ENCODE measurements around the gene VSX1. TPM values are rescaled to one million over a fixed set of nuclear protein-coding genes. Genes with fewer than 3 reads are reported as not detected.

VSX1 gene
- total and polyA plus RNA-seq, 4 experiments from 2014 or later: not detected

DNA sequence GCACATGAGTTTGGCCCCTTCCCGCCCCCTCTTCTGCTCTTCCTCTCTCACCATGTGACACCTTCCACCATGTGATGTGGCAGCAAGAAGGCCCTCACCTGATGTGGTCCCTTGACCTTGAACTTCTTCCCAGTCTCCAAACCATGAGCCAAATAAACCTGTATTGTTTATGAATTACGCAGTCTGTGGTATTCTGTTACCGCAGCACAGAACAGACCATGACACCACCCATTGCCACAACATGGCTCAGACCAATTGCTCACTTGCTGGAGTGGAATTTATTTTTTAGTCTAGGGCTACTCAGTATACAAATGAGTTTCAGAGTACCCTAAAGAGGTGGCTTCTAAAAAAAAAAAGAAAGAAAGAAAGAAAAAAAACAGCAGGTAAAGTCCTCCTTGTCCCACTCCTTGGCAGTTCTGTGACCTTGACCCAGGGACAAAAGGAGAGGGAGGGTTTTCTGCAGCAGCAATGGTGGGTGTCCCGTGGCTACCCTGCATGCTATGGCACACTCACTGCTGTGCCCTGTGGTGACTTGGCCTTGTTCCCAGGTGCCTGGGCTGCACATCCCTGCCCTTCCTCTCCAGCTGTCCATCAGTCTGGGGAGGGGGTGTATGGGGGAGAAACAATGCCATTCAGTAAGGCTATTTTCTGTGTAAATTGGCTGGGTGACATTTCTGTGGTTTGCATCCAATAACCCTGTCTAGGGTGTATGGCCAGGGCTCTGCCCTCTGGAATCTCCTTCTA lies 5.4 kb upstream of the VSX1 start:
- intact Hi-C loops (cut with micrococcal nuclease): no loop called here
- H3K4me3 ChIP-seq (ENCODE audit: low read length in 2 of 2): no peak overlapping the region
- no peak overlapping the region for H3K27ac ChIP-seq (ENCODE audit: low read depth, low read length)
- H3K27me3 Mint-ChIP-seq: peaks cover 19 to 24% of the 10 kb centered on the region in 2 donors
- H3K4me1 Mint-ChIP-seq: peaks cover 34 to 63% (median 52%) of the 10 kb centered on the region in 4 donors
- H3K27me3 ChIP-seq (ENCODE audit: insufficient read depth, low read length): peaks cover 33% of the 10 kb centered on the region
- H3K4me1 ChIP-seq (ENCODE audit: insufficient read depth, low read length): peaks cover 53% of the 10 kb centered on the region
- ChIA-PET POLR2A (ENCODE audit: partially characterized antibody) (no interaction called here), CTCF (ENCODE audit: partially characterized antibody) (interaction anchor here (1.2 kb wide), 1 partner anchor 25 kb away, joined by 3 read pairs; no protein-coding TSS in a partner anchor)
- peak overlapping the region in 1 of 7 donors; percentile 30 for H3K27ac Mint-ChIP-seq
- H3K9me3 ChIP-seq (ENCODE audit: control insufficient read depth in 1 of 2, low read length in 2 of 2): no peaks in the 10 kb centered on the region
- no peaks in the 10 kb centered on the region for H3K36me3 Mint-ChIP-seq
- H3K4me3 Mint-ChIP-seq: no peak overlapping the region
- DNase-seq: no peak
- peaks cover 0 to 3% (median 0%) of the 10 kb centered on the region in 8 donors for H3K9me3 Mint-ChIP-seq
- H3K36me3 ChIP-seq (ENCODE audit: insufficient read depth, low read length): no peaks in the 10 kb centered on the region

GRCh38 chr20:25085756-25086495 lies 4.0 kb upstream of the VSX1 start:
- no peak overlapping the region for H3K4me3 ChIP-seq (ENCODE audit: low read length in 2 of 2)
- CTCF ChIA-PET (ENCODE audit: partially characterized antibody): interaction anchor here (1.2 kb wide), 1 partner anchor 24 kb away, joined by 3 read pairs; no protein-coding TSS in a partner anchor
- H3K9me3 ChIP-seq (ENCODE audit: control insufficient read depth in 1 of 2, low read length in 2 of 2): no peaks in the 10 kb centered on the region
- POLR2A ChIA-PET (ENCODE audit: partially characterized antibody): no interaction called here
- intact Hi-C loops (cut with micrococcal nuclease): no loop called here
- peak overlapping the region in 3 of 8 donors; percentile 39 to 55 (median 53) for H3K4me3 Mint-ChIP-seq
- peaks cover 0 to 3% (median 0%) of the 10 kb centered on the region in 8 donors for H3K9me3 Mint-ChIP-seq
- H3K4me1 Mint-ChIP-seq: peaks cover 21 to 56% (median 38%) of the 10 kb centered on the region in 4 donors
- no peak for DNase-seq
- no peak overlapping the region for H3K27ac ChIP-seq (ENCODE audit: low read depth, low read length)
- H3K36me3 ChIP-seq (ENCODE audit: insufficient read depth, low read length): no peaks in the 10 kb centered on the region
- H3K4me1 ChIP-seq (ENCODE audit: insufficient read depth, low read length): peaks cover 44% of the 10 kb centered on the region
- peak overlapping the region in 1 of 7 donors; percentile 36 for H3K27ac Mint-ChIP-seq
- peaks cover 0 to under 1% of the 10 kb centered on the region in 2 donors for H3K36me3 Mint-ChIP-seq
- peaks cover 23 to 30% of the 10 kb centered on the region in 2 donors for H3K27me3 Mint-ChIP-seq
- H3K27me3 ChIP-seq (ENCODE audit: insufficient read depth, low read length): peaks cover 36% of the 10 kb centered on the region

DNA sequence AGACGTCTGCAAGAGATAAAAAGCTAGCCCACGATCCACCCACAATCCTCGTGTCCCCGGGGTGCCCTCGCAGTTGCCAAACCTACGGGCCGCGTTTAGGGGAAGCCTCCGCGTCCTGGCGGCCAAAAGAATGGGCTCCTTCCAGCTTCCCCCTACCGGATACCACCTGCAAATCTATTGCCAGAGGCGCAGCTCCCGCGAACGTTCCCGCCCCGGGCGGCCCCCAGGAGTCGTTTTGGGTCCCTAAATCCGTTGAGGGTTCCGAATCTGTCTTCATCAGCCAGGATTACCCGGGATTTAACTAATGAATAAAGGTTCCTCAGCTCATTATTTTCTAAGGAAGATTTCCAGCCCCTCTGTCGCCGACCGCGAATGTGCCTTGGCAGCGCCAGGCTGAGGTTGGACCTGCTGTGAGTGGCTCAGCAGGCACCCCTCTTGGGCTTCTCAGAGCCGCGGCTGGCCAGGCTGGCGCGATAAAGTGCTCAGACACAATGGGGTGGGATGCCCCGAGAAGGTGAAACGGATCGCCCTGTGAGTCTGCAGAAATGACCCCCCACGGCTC lies 2.8 kb upstream of the VSX1 start:
- Histone ChIP-seq H3K9me3 (ENCODE audit: control insufficient read depth in 1 of 2, low read length in 2 of 2) (no peaks in the 10 kb centered on the region), H3K4me3 (ENCODE audit: low read length in 2 of 2) (peak overlapping the region in 1 of 2 donors; percentile 15), H3K4me1 (ENCODE audit: insufficient read depth, low read length) (peaks cover 32% of the 10 kb centered on the region), H3K36me3 (ENCODE audit: insufficient read depth, low read length) (no peaks in the 10 kb centered on the region), H3K27ac (ENCODE audit: low read depth, low read length) (no peak overlapping the region), H3K27me3 (ENCODE audit: insufficient read depth, low read length) (peaks cover 38% of the 10 kb centered on the region)
- H3K4me3 Mint-ChIP-seq: peak overlapping the region; percentile 31 to 83 (median 74)
- ChIA-PET POLR2A (ENCODE audit: partially characterized antibody) (no interaction called here), CTCF (ENCODE audit: partially characterized antibody) (interaction anchor here (0.7 to 1.0 kb wide), 3 partner anchors 87 to 110 kb away, joined by 3 to 4 read pairs (median 4); no protein-coding TSS in a partner anchor)
- DNase-seq: no peak
- H3K9me3 Mint-ChIP-seq: peaks cover 0 to 5% (median 0%) of the 10 kb centered on the region in 8 donors
- H3K4me1 Mint-ChIP-seq: peaks cover 9 to 48% (median 29%) of the 10 kb centered on the region in 4 donors
- H3K27ac Mint-ChIP-seq: peak overlapping the region in 1 of 7 donors; percentile 60
- peaks cover 2 to 3% of the 10 kb centered on the region in 2 donors for H3K36me3 Mint-ChIP-seq
- H3K27me3 Mint-ChIP-seq: peaks cover 32 to 41% of the 10 kb centered on the region in 2 donors
- intact Hi-C loops (cut with micrococcal nuclease): no loop called here

- POLR2A ChIA-PET (ENCODE audit: partially characterized antibody): no interaction called here
These were observed 2.1 kb upstream of the VSX1 start for GRCh38 chr20:25083773-25084625.

GRCh38 chr20:25083141-25083772 lies 1.3 kb upstream of the VSX1 start:
- ChIA-PET POLR2A (ENCODE audit: partially characterized antibody) (interaction anchor here (0.9 kb wide), 1 partner anchor 23 kb away, joined by 3 read pairs; no protein-coding TSS in a partner anchor), CTCF (ENCODE audit: partially characterized antibody) (no interaction called here)
- peaks cover 43 to 52% of the 10 kb centered on the region in 2 donors for H3K27me3 Mint-ChIP-seq
- no peak overlapping the region for H3K4me3 ChIP-seq (ENCODE audit: low read length in 2 of 2)
- H3K4me1 Mint-ChIP-seq: peaks cover 6 to 42% (median 25%) of the 10 kb centered on the region in 4 donors
- no peaks in the 10 kb centered on the region for H3K36me3 ChIP-seq (ENCODE audit: insufficient read depth, low read length)
- H3K27ac Mint-ChIP-seq: no peak overlapping the region
- intact Hi-C loops (cut with micrococcal nuclease): no loop called here
- peaks cover 26% of the 10 kb centered on the region for H3K4me1 ChIP-seq (ENCODE audit: insufficient read depth, low read length)
- H3K27ac ChIP-seq (ENCODE audit: low read depth, low read length): no peak overlapping the region
- H3K9me3 ChIP-seq (ENCODE audit: control insufficient read depth in 1 of 2, low read length in 2 of 2): no peaks in the 10 kb centered on the region
- peak overlapping the region in 7 of 8 donors; percentile 32 to 83 (median 75) for H3K4me3 Mint-ChIP-seq
- H3K36me3 Mint-ChIP-seq: peaks cover 2 to 3% of the 10 kb centered on the region in 2 donors
- H3K9me3 Mint-ChIP-seq: peaks cover 0 to 5% (median 0%) of the 10 kb centered on the region in 8 donors
- no peak for DNase-seq
- H3K27me3 ChIP-seq (ENCODE audit: insufficient read depth, low read length): peaks cover 45% of the 10 kb centered on the region

More at GRCh38 chr20:25083773-25084625, 2.1 kb upstream of the VSX1 start:
- no peaks in the 10 kb centered on the region for H3K36me3 ChIP-seq (ENCODE audit: insufficient read depth, low read length)
- no peak overlapping the region for H3K27ac ChIP-seq (ENCODE audit: low read depth, low read length)
- H3K9me3 ChIP-seq (ENCODE audit: control insufficient read depth in 1 of 2, low read length in 2 of 2): no peaks in the 10 kb centered on the region
- intact Hi-C loops (cut with micrococcal nuclease): no loop called here
- peaks cover 26% of the 10 kb centered on the region for H3K4me1 ChIP-seq (ENCODE audit: insufficient read depth, low read length)
- peak in 2 of 5 donors; percentile 34 to 40 for DNase-seq
- Mint-ChIP-seq H3K36me3 (peaks cover 2 to 3% of the 10 kb centered on the region in 2 donors), H3K4me3 (peak overlapping the region; percentile 46 to 83 (median 74)), H3K27me3 (peaks cover 36 to 46% of the 10 kb centered on the region in 2 donors), H3K9me3 (peaks cover 0 to 5% (median 0%) of the 10 kb centered on the region in 8 donors), H3K4me1 (peaks cover 6 to 42% (median 27%) of the 10 kb centered on the region in 4 donors), H3K27ac (peak overlapping the region in 1 of 7 donors; percentile 60)
- H3K27me3 ChIP-seq (ENCODE audit: insufficient read depth, low read length): peaks cover 38% of the 10 kb centered on the region
- peak overlapping the region in 1 of 2 donors; percentile 15 for H3K4me3 ChIP-seq (ENCODE audit: low read length in 2 of 2)
- CTCF ChIA-PET (ENCODE audit: partially characterized antibody): interaction anchor here (1.0 kb wide), 1 partner anchor 95 kb away, joined by 4 read pairs; no protein-coding TSS in a partner anchor

- intact Hi-C loops (cut with micrococcal nuclease): no loop called here
These were observed 545 bp upstream of the VSX1 start for GRCh38 chr20:25082498-25082873.

More at GRCh38 chr20:25082498-25082873, 545 bp upstream of the VSX1 start:
- Histone ChIP-seq H3K4me3 (ENCODE audit: low read length in 2 of 2) (no peak overlapping the region), H3K9me3 (ENCODE audit: control insufficient read depth in 1 of 2, low read length in 2 of 2) (no peaks in the 10 kb centered on the region), H3K36me3 (ENCODE audit: insufficient read depth, low read length) (no peaks in the 10 kb centered on the region), H3K27me3 (ENCODE audit: insufficient read depth, low read length) (peaks cover 52% of the 10 kb centered on the region), H3K4me1 (ENCODE audit: insufficient read depth, low read length) (peaks cover 30% of the 10 kb centered on the region), H3K27ac (ENCODE audit: low read depth, low read length) (no peak overlapping the region)
- peak overlapping the region in 6 of 8 donors; percentile 22 to 75 (median 38) for H3K4me3 Mint-ChIP-seq
- ChIA-PET POLR2A (ENCODE audit: partially characterized antibody) (interaction anchor here (0.9 kb wide), 2 partner anchors 9 to 23 kb away, joined by 3 to 4 read pairs; no protein-coding TSS in a partner anchor), CTCF (ENCODE audit: partially characterized antibody) (interaction anchor here (1.2 kb wide), 1 partner anchor 96 kb away, joined by 3 read pairs; no protein-coding TSS in a partner anchor)
- peaks cover 0 to 5% (median 0%) of the 10 kb centered on the region in 8 donors for H3K9me3 Mint-ChIP-seq
- H3K27ac Mint-ChIP-seq: peak overlapping the region in 2 of 7 donors; percentile 13 to 64
- no peak for DNase-seq
- H3K36me3 Mint-ChIP-seq: peaks cover 2 to 3% of the 10 kb centered on the region in 2 donors
- peaks cover 6 to 42% (median 25%) of the 10 kb centered on the region in 4 donors for H3K4me1 Mint-ChIP-seq
- peaks cover 45 to 60% of the 10 kb centered on the region in 2 donors for H3K27me3 Mint-ChIP-seq
